ENCODE measurements around the gene CORO2B. TPM values are rescaled to one million over a fixed set of nuclear protein-coding genes. Genes with fewer than 3 reads are reported as not detected.

Gene CORO2B
- total and polyA plus RNA-seq, 10 donors, result 0.93 to 8.8 (median 3.6) TPM

DNA sequence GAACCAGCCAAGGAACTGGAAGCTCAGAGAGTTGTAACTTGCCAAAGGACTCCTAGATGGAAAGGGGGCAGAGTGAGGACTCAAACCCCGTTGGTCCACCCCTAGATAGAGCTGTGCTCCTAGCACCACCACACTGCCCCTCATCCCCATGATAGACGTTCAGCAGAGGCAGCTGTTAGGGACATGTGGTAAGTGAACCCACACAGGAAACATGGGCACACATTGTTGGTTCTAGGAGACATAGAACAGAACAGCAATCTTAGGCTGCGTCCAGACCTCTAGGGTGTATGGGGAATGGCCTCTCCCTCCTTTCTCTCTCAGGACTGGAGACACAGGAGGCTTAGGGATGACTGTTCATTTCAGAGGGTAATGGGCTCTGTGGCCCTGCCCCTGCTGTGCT, 139.2 kb downstream of the CORO2B start:
- no peak overlapping the region for H3K27ac ChIP-seq
- intact Hi-C loops (cut with DNase I; ENCODE audit: low total_unique reads), result no loop called here
- WGBS, 5 donors, result 22 to 48% (median 27%) methylated on average over 2 to 3 of the region's 3 CpGs
- H3K27me3 ChIP-seq (replicated peaks in 1 of 7), result no peaks in the 10 kb centered on the region
- H3K9me3 ChIP-seq, result no peaks in the 10 kb centered on the region
- DNase-seq, result peak; percentile 2
- TF ChIP-seq, protein P1, sequence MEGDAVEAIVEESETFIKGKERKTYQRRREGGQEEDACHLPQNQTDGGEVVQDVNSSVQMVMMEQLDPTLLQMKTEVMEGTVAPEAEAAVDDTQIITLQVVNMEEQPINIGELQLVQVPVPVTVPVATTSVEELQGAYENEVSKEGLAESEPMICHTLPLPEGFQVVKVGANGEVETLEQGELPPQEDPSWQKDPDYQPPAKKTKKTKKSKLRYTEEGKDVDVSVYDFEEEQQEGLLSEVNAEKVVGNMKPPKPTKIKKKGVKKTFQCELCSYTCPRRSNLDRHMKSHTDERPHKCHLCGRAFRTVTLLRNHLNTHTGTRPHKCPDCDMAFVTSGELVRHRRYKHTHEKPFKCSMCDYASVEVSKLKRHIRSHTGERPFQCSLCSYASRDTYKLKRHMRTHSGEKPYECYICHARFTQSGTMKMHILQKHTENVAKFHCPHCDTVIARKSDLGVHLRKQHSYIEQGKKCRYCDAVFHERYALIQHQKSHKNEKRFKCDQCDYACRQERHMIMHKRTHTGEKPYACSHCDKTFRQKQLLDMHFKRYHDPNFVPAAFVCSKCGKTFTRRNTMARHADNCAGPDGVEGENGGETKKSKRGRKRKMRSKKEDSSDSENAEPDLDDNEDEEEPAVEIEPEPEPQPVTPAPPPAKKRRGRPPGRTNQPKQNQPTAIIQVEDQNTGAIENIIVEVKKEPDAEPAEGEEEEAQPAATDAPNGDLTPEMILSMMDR (IDR thresholded peaks at IDR 0.05 in 8 of 11, conservative IDR thresholded peaks at IDR 0.05 in 3 of 11), result no peak
- TF ChIP-seq POLR2AphosphoS5 (IDR thresholded peaks at IDR 0.05) (no peak), POLR2A (IDR thresholded peaks at IDR 0.05) (no peak)
- peaks cover 0 to 12% (median 0%) of the 10 kb centered on the region in 6 donors for H3K36me3 ChIP-seq
- peaks cover 0 to 5% (median 0%) of the 10 kb centered on the region in 6 donors for H3K4me1 ChIP-seq
- no peak overlapping the region for H3K4me3 ChIP-seq

DNA sequence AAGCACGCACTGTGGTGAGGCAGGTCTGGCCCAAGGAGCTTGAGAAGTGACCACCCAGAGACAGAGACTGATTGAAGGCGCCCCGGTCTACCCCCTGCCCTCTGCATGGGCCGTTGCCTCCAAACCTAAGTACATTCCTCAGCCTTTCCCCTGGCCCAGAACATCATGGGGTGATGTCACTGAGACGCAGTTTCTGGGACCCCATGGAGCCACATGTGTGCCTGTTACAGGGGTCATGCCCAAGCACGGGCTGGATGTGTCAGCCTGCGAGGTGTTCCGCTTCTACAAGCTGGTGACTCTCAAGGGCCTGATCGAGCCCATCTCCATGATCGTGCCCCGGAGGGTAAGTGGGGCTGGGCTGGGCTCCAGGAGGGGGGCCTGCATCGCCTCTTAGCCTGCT, 139.7 kb downstream of the CORO2B start:
- 90 to 96% (median 92%) methylated on average over 9 to 12 of the region's 12 CpGs for WGBS, 5 donors
- intact Hi-C loops (cut with DNase I; ENCODE audit: low total_unique reads), result no loop called here
- peaks cover 0 to 7% (median 0%) of the 10 kb centered on the region in 6 donors for H3K36me3 ChIP-seq
- TF ChIP-seq, protein P1 (IDR thresholded peaks at IDR 0.05 in 8 of 11, conservative IDR thresholded peaks at IDR 0.05 in 3 of 11), result no peak
- TF ChIP-seq POLR2AphosphoS5 (IDR thresholded peaks at IDR 0.05), result no peak
- TF ChIP-seq POLR2A (IDR thresholded peaks at IDR 0.05), result no peak
- no peak overlapping the region for H3K27ac ChIP-seq
- DNase-seq, result no peak
- H3K4me1 ChIP-seq, result peaks cover 0 to 5% (median 0%) of the 10 kb centered on the region in 6 donors
- no peaks in the 10 kb centered on the region for H3K9me3 ChIP-seq
- H3K27me3 ChIP-seq (replicated peaks in 1 of 7), result no peaks in the 10 kb centered on the region
- no peak overlapping the region for H3K4me3 ChIP-seq

- no peak overlapping the region for H3K27ac ChIP-seq
- DNase-seq, result no peak
- H3K9me3 ChIP-seq, result no peaks in the 10 kb centered on the region
- H3K4me1 ChIP-seq, result peaks cover 0 to 5% (median 0%) of the 10 kb centered on the region in 6 donors
- 85 to 98% (median 93%) methylated on average over 8 to 9 of the region's 9 CpGs for WGBS, 5 donors
- no peaks in the 10 kb centered on the region for H3K27me3 ChIP-seq (replicated peaks in 1 of 7)
- no peak overlapping the region for H3K4me3 ChIP-seq
- intact Hi-C loops (cut with DNase I; ENCODE audit: low total_unique reads), result no loop called here
- peaks cover 0 to 7% (median 0%) of the 10 kb centered on the region in 6 donors for H3K36me3 ChIP-seq
- TF ChIP-seq, protein P1 (IDR thresholded peaks at IDR 0.05 in 8 of 11, conservative IDR thresholded peaks at IDR 0.05 in 3 of 11), result no peak
- TF ChIP-seq POLR2A (IDR thresholded peaks at IDR 0.05) (no peak), POLR2AphosphoS5 (IDR thresholded peaks at IDR 0.05) (no peak)
Measured at GRCh38 chr15:68719051-68719450, 140.3 kb downstream of the CORO2B start.

GRCh38 chr15:68719672-68720071, 140.9 kb downstream of the CORO2B start:
- Histone ChIP-seq H3K27me3 (replicated peaks in 1 of 7) (no peaks in the 10 kb centered on the region), H3K36me3 (peaks cover 0 to 7% (median 0%) of the 10 kb centered on the region in 6 donors), H3K4me1 (peaks cover 0 to 5% (median 0%) of the 10 kb centered on the region in 6 donors), H3K9me3 (no peaks in the 10 kb centered on the region), H3K4me3 (no peak overlapping the region), H3K27ac (no peak overlapping the region)
- intact Hi-C loops (cut with DNase I; ENCODE audit: low total_unique reads), result no loop called here
- no peak for TF ChIP-seq POLR2AphosphoS5 (IDR thresholded peaks at IDR 0.05)
- TF ChIP-seq POLR2A (IDR thresholded peaks at IDR 0.05), result no peak
- TF ChIP-seq, protein P1 (IDR thresholded peaks at IDR 0.05 in 8 of 11, conservative IDR thresholded peaks at IDR 0.05 in 3 of 11), result no peak
- DNase-seq, result no peak
- WGBS, 5 donors, result 80 to 90% (median 86%) methylated on average over 10 of the region's 10 CpGs
